H1 (cell line): Measurements from ENCODE around the gene CD44. TPM values are rescaled to one million over a fixed set of nuclear protein-coding genes. Genes with fewer than 3 reads are reported as not detected.

ENCODE experiments used
- ATF2 ChIP-seq: IDR thresholded peaks from 2 replicates; pipeline ENCODE4 v1.6.1; 2012; ENCODE audit warnings: low read length, inconsistent platforms
- GTF2F1 ChIP-seq: IDR thresholded peaks from 2 replicates; pipeline ENCODE4 v1.6.1; 2012; ENCODE audit warnings: low read depth, low read length, improper control_type of control experiment, borderline replicate concordance
- HDAC2 ChIP-seq, 2 experiments: fragments of 300-600 bp in 1 of 2; sonication (generic) in 1 of 2; IDR thresholded peaks; 2 replicates each; pipeline ENCODE4 v1.6.1; 2011 to 2012; ENCODE audit warnings: low read depth in 2 of 2, low read length in 2 of 2, mild to moderate bottlenecking in 2 of 2, moderate library complexity in 2 of 2, borderline replicate concordance in 1 of 2, inconsistent platforms in 1 of 2
- POU5F1 ChIP-seq: IDR thresholded peaks from 2 replicates; pipeline ENCODE4 v1.6.1; 2011; ENCODE audit warnings: low read depth, mild to moderate bottlenecking, low read length, moderate library complexity
- RAD21 ChIP-seq, 2 experiments: IDR thresholded peaks in 1 of 2; conservative IDR thresholded peaks in 1 of 2; 2 replicates each; pipeline ENCODE4 v1.6.1; 2011; ENCODE audit warnings: low read depth in 2 of 2, low read length in 2 of 2, improper control_type of control experiment in 1 of 2, inconsistent platforms in 1 of 2, mild to moderate bottlenecking in 1 of 2, moderate library complexity in 1 of 2
- SP1 ChIP-seq: IDR thresholded peaks from 2 replicates; pipeline ENCODE4 v1.6.1; 2011; ENCODE audit warnings: low read depth, low read length
- USF2 ChIP-seq: IDR thresholded peaks from 2 replicates; pipeline ENCODE4 v1.6.1; 2011; ENCODE audit warnings: low read length, improper control_type of control experiment
- YY1 ChIP-seq: IDR thresholded peaks from 2 replicates; pipeline ENCODE4 v1.6.1; 2011; ENCODE audit warnings: low read depth, mild to moderate bottlenecking, low read length
- polyA plus RNA-seq, 7 experiments: library from polyadenylated mRNA; depleted of rRNA in 3 of 7; stranded (reverse) in 5 of 7; unstranded in 2 of 7; fragments of >200 nt in 5 of 7; fragments of 200-250 nt in 2 of 7; gene quantifications; 1 replicate in 5 of 7; 2 replicates in 1 of 7; 4 replicates in 1 of 7; pipeline versions ENCODE4 v1.2.1 to v1.2.3, GENCODE V29; 2011 to 2013; ENCODE audit warnings: missing spikeins in 2 of 7, mixed read lengths in 2 of 7
- total RNA-seq: library from RNA; stranded (reverse); fragmentation: NEBNext Ultra II Directional; extraction: Animal tissue kit (Norgen Biotek cat#: 25700); gene quantifications from 2 replicates; pipeline ENCODE4 v1.2.1, GENCODE V29; 2021

Gene CD44
- total and polyA plus RNA-seq, 2 of the 8 experiments (the other 6 are each of a cell fraction or from before 2014, with no cell fraction given), result 11.8 to 13.7 TPM

DNA sequence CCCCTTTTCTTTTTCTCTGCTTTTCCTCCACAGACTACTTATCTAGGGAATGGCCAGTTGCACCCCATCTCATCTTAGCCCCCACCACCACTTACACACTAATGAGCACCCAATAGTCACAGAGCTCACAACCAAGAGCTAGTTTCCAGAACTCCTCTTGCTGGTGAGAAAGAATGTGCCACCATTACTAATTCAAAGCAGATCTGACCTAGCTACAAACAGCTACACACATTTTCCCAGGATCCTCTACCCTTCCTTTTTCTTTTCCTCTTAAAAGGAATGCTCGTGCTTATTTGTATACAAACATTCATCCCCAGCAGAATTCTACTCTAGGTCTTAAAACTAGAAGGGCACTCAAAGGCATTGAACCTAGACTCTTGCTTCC, 136.8 kb downstream of the CD44 start (continued):
- no peak for TF ChIP-seq USF2
- no peak for TF ChIP-seq GTF2F1
- TF ChIP-seq YY1, result no peak
- TF ChIP-seq HDAC2 (IDR thresholded peaks at IDR 0.05; ENCODE audit: borderline replicate concordance in 1 of 2, low read depth in 2 of 2, low read length in 2 of 2), result no peak
- TF ChIP-seq POU5F1, result no peak
- no peak for TF ChIP-seq RAD21 (IDR thresholded peaks at IDR 0.05 in 1 of 2, conservative IDR thresholded peaks at IDR 0.05 in 1 of 2; ENCODE audit: low read depth in 2 of 2, low read length in 2 of 2)
- no peak for TF ChIP-seq ATF2
- no peak for TF ChIP-seq SP1
